K562 (cell line): ENCODE data around the gene HCN1. TPM values are rescaled to one million over a fixed set of nuclear protein-coding genes. Genes with fewer than 3 reads are reported as not detected.

Experiments
- ATAC-seq: fragments of 200-7000 bp; cut with Tn5 transposase; 3 replicates; pipeline ENCODE4 v1.9.1; 2020; ENCODE audit warnings: moderate library complexity
- BruUV-seq: library from RNA; stranded (reverse); fragments of 400-500 nt; replicated peaks from 2 replicates; lab custom pipeline; 2021; lab: Mats Ljungman, UMichigan
- CTCF ChIA-PET: fragments of 300-600 bp; formaldehyde crosslinking; extraction: SDS; loops from one replicate; lab custom pipeline; 2021; ENCODE audit warnings: low intra/inter-chr PET ratio; lab: Yijun Ruan, JAX
- POLR2A ChIA-PET: fragments of 300-600, 350-650 bp; sonication (Branson Sonifier 250); formaldehyde crosslinking; extraction: SDS; loops from one replicate; lab custom pipeline; 2021; ENCODE audit warnings: antibody characterized with exemption, inconsistent platforms; lab: Yijun Ruan, JAX
- DNase-seq, 4 experiments: peaks; one replicate each; pipeline versions ENCODE4 v3.0.0 to v3.0.0-alpha.2; 2011 to 2018; ENCODE audit warnings: low spot score in 3 of 4, mixed read lengths in 3 of 4; ENCODE audit errors: extremely low read depth in 1 of 4
- FAIRE-seq: peaks from 2 replicates; lab custom pipeline; 2011; peaks lifted over from hg19 to GRCh38; lab: Jason Lieb, UNC
- H2AFZ ChIP-seq: 2 replicates; pipeline ENCODE4 v1.6.0; 2011; ENCODE audit warnings: low read depth, low read length, control low read depth, inconsistent platforms
- H3K27ac ChIP-seq: fragments of 200-600 bp; 3 replicates; pipeline ENCODE4 v1.8.0; 2011; ENCODE audit warnings: low read depth, mild to moderate bottlenecking, control low read depth, inconsistent platforms, low read length, moderate library complexity, mixed read lengths; ENCODE audit errors: extremely low read depth
- H3K27me3 ChIP-seq, 2 experiments: fragments of 300-600 bp in 1 of 2; 2 replicates in 1 of 2; 3 replicates in 1 of 2; pipeline versions ENCODE4 v1.6.0 to v1.8.0; 2011; ENCODE audit warnings: inconsistent platforms in 2 of 2, low read length in 2 of 2, mild to moderate bottlenecking in 1 of 2, mixed read lengths in 1 of 2, moderate library complexity in 1 of 2; ENCODE audit not compliant: control insufficient read depth in 2 of 2, insufficient read depth in 2 of 2
- H3K36me3 ChIP-seq: fragments of 300-600 bp; 3 replicates; pipeline ENCODE4 v1.8.0; 2011; ENCODE audit warnings: mild to moderate bottlenecking, low read length, inconsistent platforms; ENCODE audit not compliant: control insufficient read depth, insufficient read depth
- H3K4me1 ChIP-seq, 2 experiments: fragments of 200-600 bp in 1 of 2; replicated peaks in 1 of 2; 2 replicates in 1 of 2; 3 replicates in 1 of 2; pipeline versions ENCODE4 v1.5.1 to v1.8.0; 2011; ENCODE audit warnings: inconsistent platforms in 2 of 2, low read length in 2 of 2, mild to moderate bottlenecking in 1 of 2, mixed read lengths in 1 of 2, moderate library complexity in 1 of 2; ENCODE audit not compliant: control insufficient read depth in 2 of 2, insufficient read depth in 2 of 2
- H3K4me2 ChIP-seq: 2 replicates; pipeline ENCODE4 v1.6.1; 2011; ENCODE audit warnings: low read length, control low read depth, inconsistent platforms, mixed read lengths; ENCODE audit not compliant: insufficient read depth
- H3K4me3 ChIP-seq: fragments of 200-600 bp; sonication (generic), shearing (Covaris generic); 2 replicates; pipeline ENCODE4 v1.5.1; 2016; ENCODE audit warnings: control low read depth, inconsistent platforms
- H3K79me2 ChIP-seq: fragments of 200-600 bp; 3 replicates; pipeline ENCODE4 v1.8.0; 2011; ENCODE audit warnings: low read length, inconsistent platforms; ENCODE audit not compliant: control insufficient read depth, insufficient read depth
- H3K9ac ChIP-seq, 2 experiments: 2 replicates each; pipeline versions ENCODE4 v1.6.0 to v1.6.1; 2011; ENCODE audit warnings: low read depth in 2 of 2, low read length in 2 of 2, control low read depth in 1 of 2, inconsistent platforms in 1 of 2, mild to moderate bottlenecking in 1 of 2, mixed read lengths in 1 of 2; ENCODE audit not compliant: insufficient read depth in 1 of 2
- H3K9me1 ChIP-seq: one replicate; pipeline ENCODE4 v1.6.0; 2011; ENCODE audit warnings: inconsistent platforms, mild to moderate bottlenecking, low read length, moderate library complexity; ENCODE audit not compliant: control insufficient read depth, insufficient read depth
- H3K9me3 ChIP-seq: replicated peaks from 2 replicates; pipeline ENCODE4 v1.5.1; 2011; ENCODE audit warnings: low read depth, low read length, inconsistent platforms; ENCODE audit not compliant: control insufficient read depth, insufficient read depth
- H4K20me1 ChIP-seq: replicated peaks from 2 replicates; pipeline ENCODE4 v1.6.1; 2011; ENCODE audit warnings: low read length, inconsistent platforms, mixed read lengths; ENCODE audit not compliant: control insufficient read depth, insufficient read depth
- BDP1 ChIP-seq: IDR thresholded peaks from 3 replicates; pipeline ENCODE4 v1.6.1; 2011; ENCODE audit not compliant: insufficient read length, insufficient read depth
- CBFB ChIP-seq: sonication (generic); formaldehyde crosslinking; IDR thresholded peaks from 2 replicates; pipeline ENCODE4 v1.4.0; 2020; ENCODE audit warnings: mild to moderate bottlenecking, missing genetic modification reagents
- CREB3L1 ChIP-seq: fragments of 450-650 bp; IDR thresholded peaks from 2 replicates; pipeline ENCODE4 v1.6.1; 2014; ENCODE audit warnings: low read depth, mild to moderate bottlenecking, moderate library complexity, borderline replicate concordance
- DACH1 ChIP-seq: fragments of 450-650 bp; IDR thresholded peaks from 2 replicates; pipeline ENCODE4 v1.6.1; 2018; ENCODE audit not compliant: partially characterized antibody
- ELK1 ChIP-seq: sonication (generic); formaldehyde crosslinking; IDR thresholded peaks from 2 replicates; pipeline ENCODE4 v1.8.1; 2022; ENCODE audit warnings: missing genetic modification reagents
- EP300 ChIP-seq: IDR thresholded peaks from 2 replicates; pipeline ENCODE4 v1.6.1; 2012; ENCODE audit warnings: low read length, improper control_type of control experiment
- HCFC1 ChIP-seq: IDR thresholded peaks from 2 replicates; pipeline ENCODE4 v1.6.1; 2012; ENCODE audit warnings: low read depth, low read length, improper control_type of control experiment
- MTF1 ChIP-seq: fragments of 250-450 bp; sonication (Bioruptor Pico); IDR thresholded peaks from 2 replicates; pipeline ENCODE4 v1.9.0; 2021; ENCODE audit warnings: moderate library complexity, mild to moderate bottlenecking, inconsistent platforms, borderline replicate concordance
- NFE2 ChIP-seq: IDR thresholded peaks from 2 replicates; pipeline ENCODE4 v1.6.1; 2014; ENCODE audit warnings: antibody characterized with exemption, low read depth
- NKRF ChIP-seq: fragments of 450-650 bp; IDR thresholded peaks from 2 replicates; pipeline ENCODE4 v1.6.1; 2016; ENCODE audit warnings: borderline replicate concordance
- POLR3A ChIP-seq: IDR thresholded peaks from 2 replicates; pipeline ENCODE4 v1.6.1; 2011; ENCODE audit warnings: borderline replicate concordance, mild to moderate bottlenecking, moderate library complexity; ENCODE audit not compliant: insufficient read length, insufficient read depth; ENCODE audit errors: extremely low read depth
- SAFB2 ChIP-seq: fragments of 200-400 bp; formaldehyde crosslinking; IDR thresholded peaks from 2 replicates; pipeline ENCODE4 v1.6.1; 2018; ENCODE audit warnings: borderline replicate concordance, low read length, low read depth, moderate library complexity; ENCODE audit not compliant: severe bottlenecking
- TEAD2 ChIP-seq: fragments of 450-650 bp; IDR thresholded peaks from 2 replicates; pipeline ENCODE4 v1.6.1; 2016; ENCODE audit warnings: missing genetic modification characterization, control low read depth, missing compliant biosample characterization
- in situ Hi-C: fragments of 300-500 bp; cut with MboI; formaldehyde crosslinking; loops from 4 replicates; pipeline ENCODE4 v1.15.0; 2018; ENCODE audit warnings: inconsistent platforms, mixed read lengths
- intact Hi-C: fragments of 100-400 bp; cut with micrococcal nuclease; formaldehyde crosslinking; loops from 2 replicates; pipeline ENCODE4 v1.14.2; 2022
- polyA plus RNA-seq, 8 experiments: library from polyadenylated mRNA; depleted of rRNA in 4 of 8; stranded (reverse) in 5 of 8; unstranded in 3 of 8; fragments of >200 nt; fragmentation: Nextera tagmentation in 2 of 8; fragmentation: Illumina TruSeq in 1 of 8; extraction: Ambion mirVana in 2 of 8; extraction: Trizol in 1 of 8; gene quantifications; 2 replicates each; pipeline versions ENCODE4 v1.2.1 to v1.2.3, GENCODE V29; 2011 to 2014; ENCODE audit warnings: inconsistent platforms in 1 of 8, missing spikeins in 1 of 8
- total RNA-seq, 7 experiments: library from RNA; depleted of rRNA in 6 of 7; stranded (reverse); fragments of >200 nt in 6 of 7; fragmentation: Illumina TruSeq in 2 of 7; extraction: Trizol in 2 of 7; gene quantifications; 2 replicates each; pipeline versions ENCODE4 v1.2.1 to v1.2.3, GENCODE V29; 2011 to 2021; ENCODE audit warnings: low replicate concordance in 1 of 7

HCN1 gene
- total and polyA plus RNA-seq, 9 of the 15 experiments (the other 6 are each of a cell fraction or from before 2014, with no cell fraction given): not detected

- in situ Hi-C loops (no loop called here), intact Hi-C loops (no loop called here)
- no peak overlapping the region for H3K9ac ChIP-seq
- TF ChIP-seq HCFC1 (no peak), SAFB2 (no peak), CREB3L1 (no peak), NKRF (no peak), BDP1 (no peak), NFE2 (no peak), TEAD2 (tag) (no peak), MTF1 (no peak), DACH1 (no peak), ELK1 (CRISPR knock-in tag) (no peak), POLR3A (no peak), CBFB (CRISPR knock-in tag) (no peak), EP300 (no peak)
- H3K4me3 ChIP-seq: no peak overlapping the region
- H3K79me2 ChIP-seq: no peaks in the 10 kb centered on the region
- no peak overlapping the region for H2AFZ ChIP-seq
- no TSS peak for BruUV-seq
- H3K36me3 ChIP-seq: no peaks in the 10 kb centered on the region
- ChIA-PET CTCF (no interaction called here), POLR2A (no interaction called here)
- H3K27me3 ChIP-seq: no peaks in the 10 kb centered on the region
- no peaks in the 10 kb centered on the region for H3K4me1 ChIP-seq
- DNase-seq: no peak
- no peak for FAIRE-seq
- H3K27ac ChIP-seq: no peak overlapping the region
- H3K9me3 ChIP-seq: no peaks in the 10 kb centered on the region
- ATAC-seq: no peak
- H3K9me1 ChIP-seq: no peaks in the 10 kb centered on the region
- H3K4me2 ChIP-seq: no peak overlapping the region
- no peaks in the 10 kb centered on the region for H4K20me1 ChIP-seq
These were observed 53.8 kb downstream of the HCN1 start for GRCh38 chr5:45642370-45642769.
